Testis (tissue), 2 donors: ENCODE data around the gene ZFYVE21.

Source experiments
- CTCF ChIP-seq, 3 experiments: fragments of 450-650 bp in 2 of 3; fragments of 200-600 bp in 1 of 3; sonication (generic) in 1 of 3; IDR thresholded peaks; one replicate each; pipeline ENCODE4 v1.5.1; 2016 to 2019; ENCODE audit warnings: antibody characterized with exemption in 3 of 3, mild to moderate bottlenecking in 2 of 3, moderate library complexity in 1 of 3
- POLR2A ChIP-seq: fragments of 450-650 bp; IDR thresholded peaks from one replicate; pipeline ENCODE4 v1.6.1; 2017; ENCODE audit warnings: antibody characterized with exemption, mild to moderate bottlenecking, moderate library complexity

GRCh38 chr14:103762036-103762435 is 46.4 kb downstream of the ZFYVE21 start:
- TF ChIP-seq CTCF (IDR thresholded peaks at IDR 0.05) (no peak), POLR2A (no peak)
